SH-SY5Y (cell line): Measurements from ENCODE around the gene USP17L21.
"Not testable (repeated sequence)": the region's sequence is repeated elsewhere in the genome, so short reads cannot be mapped to it uniquely, and the experiment has no call there.

Source experiments
- GATA2 ChIP-seq: IDR thresholded peaks from 2 replicates; pipeline ENCODE4 v1.6.1; 2011; ENCODE audit warnings: mild to moderate bottlenecking, low read depth, low read length
- GATA3 ChIP-seq: IDR thresholded peaks from 2 replicates; pipeline ENCODE4 v1.6.1; 2011; ENCODE audit warnings: low read depth, mild to moderate bottlenecking, low read length, moderate library complexity

DNA sequence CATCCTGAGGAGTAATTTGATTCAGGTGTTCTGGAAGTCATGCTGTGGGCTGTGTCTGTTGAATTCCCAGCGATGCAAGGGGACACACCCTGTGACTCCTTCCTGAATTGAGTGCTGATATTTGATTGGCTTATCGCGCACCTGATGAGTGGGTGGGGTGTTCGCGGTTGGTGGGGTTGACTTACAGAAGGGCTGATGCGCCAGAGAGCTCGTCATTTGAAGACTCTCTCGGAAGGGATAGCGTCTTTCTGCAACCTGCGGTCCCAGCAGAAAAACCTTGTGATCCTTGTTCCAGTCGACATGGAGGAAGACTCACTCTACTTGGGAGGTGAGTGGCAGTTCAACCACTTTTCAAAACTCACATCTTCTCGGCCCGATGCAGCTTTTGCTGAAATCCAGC lies 42.8 kb upstream of the USP17L21 start, which contains the start of gene USP17L12:
- TF ChIP-seq GATA2, GATA3: not testable (repeated sequence)
